Amniotic epithelial cell (primary cell): ENCODE results near the gene VAPA.

ENCODE experiments used
- DNase-seq: peaks from one replicate; pipeline ENCODE4 v3.0.0-alpha.2; 2010; ENCODE audit warnings: low read depth

The VAPA gene

DNA sequence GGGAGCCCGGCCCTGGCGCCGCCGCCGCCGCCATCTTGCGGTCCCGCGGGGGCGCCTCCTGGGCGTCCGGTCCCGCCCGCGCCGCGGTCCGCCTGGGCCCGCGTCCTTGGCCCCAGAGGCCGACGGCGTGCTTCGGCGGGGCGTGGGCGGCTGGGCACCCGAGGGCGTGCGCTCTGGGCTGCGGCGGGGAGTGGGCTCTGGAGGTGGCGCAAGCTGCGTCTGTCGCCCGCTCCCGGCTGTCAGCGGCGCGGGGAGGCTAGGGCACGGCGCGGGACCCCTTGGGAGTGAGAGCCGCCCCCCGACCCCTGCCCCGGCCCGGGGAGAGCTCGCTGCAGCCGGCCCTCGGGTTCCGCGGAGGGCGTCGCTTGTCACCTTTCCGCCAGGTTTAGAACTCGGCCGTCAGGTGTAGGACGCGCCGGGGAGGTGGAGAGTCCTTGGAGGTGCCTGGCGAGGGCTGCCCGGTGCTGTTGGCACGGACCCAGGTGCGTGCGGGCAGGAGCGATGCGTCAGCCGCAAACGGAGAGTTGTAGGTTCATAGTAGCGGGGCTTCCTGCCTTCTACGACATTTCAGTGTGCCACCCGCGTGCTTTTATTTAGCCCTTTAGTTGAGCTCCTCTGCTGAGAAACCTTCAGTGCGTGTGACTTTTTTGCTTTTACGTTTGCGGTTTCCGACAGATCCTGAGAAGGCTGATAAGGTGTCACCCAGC lies 921 bp downstream of the VAPA start:
- peak; percentile 69 for DNase-seq

DNA sequence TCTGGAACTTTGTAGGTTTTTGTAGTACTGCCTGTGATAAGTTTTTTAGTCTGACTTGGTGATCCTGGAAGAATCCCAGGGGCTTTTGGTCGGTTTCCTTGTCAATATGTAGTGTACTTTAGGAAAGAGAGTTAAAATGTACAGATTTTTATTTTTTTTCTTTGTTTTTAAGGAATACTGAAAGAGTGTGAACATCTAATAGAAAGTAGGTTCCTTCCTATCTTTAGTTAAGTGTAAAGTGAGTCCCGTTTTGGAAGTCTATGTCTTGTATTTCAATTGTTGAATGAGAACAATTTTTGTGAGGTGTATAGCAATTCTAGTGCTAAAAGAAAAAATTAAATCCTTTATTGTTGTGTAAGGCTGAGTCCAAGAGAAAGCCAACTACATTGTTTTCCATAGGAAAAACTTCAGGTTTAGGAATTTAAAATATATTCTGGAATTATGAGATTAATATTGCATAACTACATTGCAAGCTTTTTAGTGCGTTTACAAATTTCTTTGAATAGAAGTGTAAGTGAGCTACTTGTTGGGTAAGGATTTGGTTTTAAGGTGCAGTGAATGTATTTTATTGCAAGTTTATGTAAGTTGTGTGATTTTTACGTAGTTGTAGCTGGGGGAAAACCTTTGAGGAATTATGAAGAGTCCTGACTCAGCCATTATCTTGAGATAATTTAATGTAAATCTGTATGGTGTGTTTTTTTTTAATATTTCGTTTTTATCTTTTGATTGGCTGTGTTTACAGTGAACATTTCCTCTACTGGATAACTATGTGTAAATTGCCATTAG lies 1.7 kb downstream of the VAPA start:
- DNase-seq = no peak

DNA sequence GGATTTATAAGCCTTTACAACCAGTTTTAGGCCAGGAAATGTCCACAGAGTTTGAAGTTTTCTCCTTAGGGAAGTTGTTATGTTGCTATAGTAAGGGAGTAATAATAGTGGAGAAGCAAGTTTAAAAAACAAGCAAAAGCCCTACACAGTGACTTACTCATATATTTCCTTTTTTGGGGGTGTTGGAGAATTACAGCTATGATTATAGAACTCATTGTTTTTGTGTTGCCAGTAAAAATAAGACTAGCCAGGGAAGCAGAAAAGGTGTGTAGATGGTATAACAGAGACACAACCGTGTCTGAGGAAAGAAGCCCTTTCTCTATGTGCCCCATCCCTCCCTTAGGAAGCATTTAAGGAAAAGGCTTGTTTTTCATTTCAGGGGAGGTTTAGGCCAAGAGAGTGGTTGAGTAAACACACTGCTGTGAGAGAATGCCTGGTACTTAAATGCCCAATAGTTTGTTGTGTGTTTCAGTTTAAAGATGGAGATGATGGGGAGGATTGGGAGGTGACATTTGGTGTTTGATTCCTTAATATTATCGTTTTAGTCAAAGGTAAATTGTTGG lies 2.3 kb downstream of the VAPA start:
- no peak for DNase-seq

DNA sequence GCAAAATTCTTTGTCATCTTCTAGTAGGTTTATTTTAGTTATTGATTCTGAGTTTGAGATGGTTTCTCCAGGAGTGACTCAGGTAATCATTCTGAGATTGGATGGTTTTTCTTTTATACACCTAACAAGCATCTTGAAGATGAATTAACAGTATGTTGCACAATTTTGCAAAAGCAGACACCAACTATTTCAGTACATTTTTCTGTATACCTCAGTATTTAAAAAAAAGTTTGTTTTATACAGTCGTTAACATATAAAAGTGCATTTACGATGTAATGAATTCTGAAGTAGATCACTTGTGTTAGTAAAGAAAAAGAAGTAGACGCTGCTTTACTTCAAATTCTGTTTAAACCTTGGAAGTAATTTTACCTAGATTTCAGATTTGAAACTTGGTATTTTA lies 3.0 kb downstream of the VAPA start:
- no peak for DNase-seq

DNA sequence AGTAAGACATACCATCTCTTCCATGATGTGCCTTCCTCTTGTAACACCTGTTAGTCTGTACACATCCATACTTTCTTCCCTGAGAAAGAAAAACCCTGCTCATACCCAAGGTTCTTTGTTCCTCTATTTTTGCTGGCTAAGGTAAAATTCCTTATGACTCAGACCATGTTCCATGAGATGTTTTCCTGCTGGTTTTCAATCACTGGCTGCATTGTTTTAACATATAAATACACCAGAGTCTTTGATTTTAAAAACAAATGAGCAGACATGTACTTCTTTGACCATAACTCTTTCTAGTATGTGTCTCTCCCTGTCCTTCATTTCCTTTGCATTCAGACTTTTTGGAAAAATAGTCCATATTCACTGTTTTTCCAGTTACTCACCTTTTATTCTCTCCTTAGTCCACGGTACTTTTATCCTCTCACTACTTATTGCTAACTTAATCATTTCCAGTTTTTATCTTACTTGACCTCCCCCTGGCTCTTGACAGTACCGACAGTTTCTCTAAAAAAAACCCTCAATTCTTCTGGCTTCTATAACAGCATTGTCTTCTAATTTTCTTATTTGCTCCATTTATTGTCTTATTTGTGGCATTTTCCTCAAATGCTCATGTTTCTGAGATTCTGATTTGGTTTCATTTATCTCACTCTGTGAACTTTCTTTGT lies 4.3 kb downstream of the VAPA start:
- peak; percentile 47 for DNase-seq

DNA sequence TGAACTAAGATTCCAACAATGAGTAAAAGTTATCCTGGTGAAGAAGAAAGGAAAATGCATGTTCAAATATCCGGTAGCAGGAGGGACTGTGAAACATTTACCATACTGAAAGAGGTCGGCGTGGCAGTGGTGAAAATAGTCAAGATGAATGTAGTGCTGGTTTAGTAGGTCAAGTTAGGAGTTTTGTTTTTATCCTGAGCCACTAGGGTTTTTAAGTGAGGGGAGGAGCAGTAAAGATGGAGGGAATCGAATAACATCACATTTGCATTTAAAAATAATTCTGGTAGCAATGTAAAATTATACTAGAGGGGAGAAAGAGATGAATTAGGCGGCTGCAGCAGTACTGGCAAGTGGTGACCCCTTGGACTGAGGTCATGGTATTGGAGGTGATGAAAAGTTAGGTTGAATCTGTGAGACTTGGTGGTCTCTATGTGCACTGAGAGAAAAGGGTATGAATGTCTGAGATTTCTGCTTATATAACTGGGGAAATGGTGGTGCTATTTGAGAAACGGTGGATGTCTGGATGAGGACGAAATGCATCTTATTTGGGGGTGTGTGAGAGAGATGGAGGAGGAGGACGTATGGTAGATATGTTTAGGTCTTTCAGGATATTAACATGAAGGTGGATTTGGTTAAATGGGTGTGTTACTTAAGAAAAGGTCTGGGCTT lies 5.9 kb downstream of the VAPA start:
- DNase-seq = no peak

DNA sequence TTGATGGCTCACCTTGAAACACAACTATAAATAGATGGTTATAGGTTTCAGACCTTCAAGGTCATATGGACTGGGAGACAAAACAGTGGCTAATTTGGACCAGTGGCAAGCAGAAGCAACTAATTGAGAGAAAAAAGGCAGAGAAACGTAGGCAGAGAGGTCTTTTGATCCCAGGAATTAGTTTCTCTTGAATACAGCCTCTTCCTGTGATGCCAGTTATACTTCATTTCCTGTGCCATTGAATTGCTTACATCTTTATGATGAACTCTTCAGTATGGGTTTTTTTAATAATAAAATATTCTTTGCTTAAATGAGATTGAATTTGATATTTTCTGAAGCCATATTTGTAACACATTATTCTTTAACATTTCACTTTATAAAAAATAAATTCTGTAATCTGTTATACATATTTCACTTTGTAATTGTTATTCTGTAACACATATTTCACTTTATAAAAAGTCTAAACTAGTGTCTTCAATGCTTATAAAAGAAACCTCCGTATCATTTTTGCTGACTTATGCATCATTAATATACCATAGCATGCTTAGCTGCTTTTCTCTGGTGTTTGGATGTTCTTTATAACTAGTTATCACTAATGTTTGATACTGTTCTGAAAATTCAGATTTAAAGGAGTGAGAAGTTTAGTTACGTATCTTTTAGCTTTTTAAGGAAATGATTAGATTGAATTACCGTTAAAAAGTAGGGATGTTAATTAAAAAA lies 8.9 kb downstream of the VAPA start:
- DNase-seq = no peak

DNA sequence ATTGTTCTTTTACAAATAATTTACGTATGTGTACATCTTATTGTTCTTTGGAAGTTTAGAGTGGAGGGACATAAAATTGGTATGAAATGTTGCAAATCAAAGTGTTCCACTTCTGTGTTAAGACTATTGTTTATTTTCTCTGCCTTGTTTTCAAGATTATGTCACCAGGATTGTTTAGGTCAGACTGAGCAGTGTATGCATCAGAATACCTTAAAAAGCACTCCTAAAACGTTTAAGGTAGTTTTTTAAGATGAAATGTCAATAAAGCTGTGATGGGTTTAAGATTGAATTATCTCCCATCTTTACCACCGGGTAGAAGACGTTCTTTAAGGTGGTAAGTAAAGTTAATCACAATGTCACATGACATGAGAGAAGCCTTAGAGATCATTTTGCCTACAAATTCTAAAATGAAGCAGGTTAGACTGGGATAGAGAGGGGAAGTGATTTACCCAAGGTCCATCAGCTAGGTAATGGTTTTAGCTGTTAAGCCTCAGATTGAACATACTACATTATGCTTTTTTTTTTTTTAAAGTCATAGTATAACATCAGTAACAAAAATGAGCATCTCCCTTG lies 10.6 kb downstream of the VAPA start:
- DNase-seq = no peak

DNA sequence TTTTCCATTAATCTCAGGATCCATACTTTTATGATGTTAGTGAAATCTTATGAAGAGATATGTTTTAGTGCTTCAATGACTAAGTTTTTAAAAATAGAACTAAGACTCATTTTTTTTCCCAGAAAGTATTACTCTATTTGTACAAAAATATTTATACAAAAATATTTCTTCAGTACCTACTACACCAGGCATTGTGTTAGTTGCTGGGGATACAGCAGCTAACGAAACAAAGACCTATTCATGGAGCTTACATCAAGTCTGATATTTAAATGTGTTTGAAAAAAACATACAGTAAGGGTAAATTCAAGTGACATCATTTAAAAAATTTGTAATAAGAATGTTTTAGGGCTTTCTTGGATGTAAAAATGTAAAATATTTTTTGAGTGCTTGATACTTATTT lies 11.6 kb downstream of the VAPA start:
- DNase-seq = peak; percentile 42

DNA sequence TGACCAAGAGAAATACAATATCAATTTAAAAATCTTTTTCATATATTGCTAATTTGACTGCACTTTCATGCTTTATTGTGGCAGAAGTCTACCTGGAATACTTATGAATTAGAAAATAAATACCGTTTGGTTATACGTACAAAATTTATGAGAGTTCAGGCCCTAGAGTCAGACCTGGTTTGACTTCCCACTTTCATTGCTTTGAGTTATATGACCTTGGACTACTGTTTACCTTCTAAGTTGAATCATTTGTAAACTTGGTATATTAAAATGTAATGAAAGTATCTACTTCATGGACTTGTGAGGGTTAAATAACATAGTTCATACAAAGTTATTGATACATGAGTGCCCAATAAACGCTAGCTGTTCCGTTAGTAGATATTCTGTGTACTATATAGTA lies 12.0 kb downstream of the VAPA start:
- DNase-seq = no peak

DNA sequence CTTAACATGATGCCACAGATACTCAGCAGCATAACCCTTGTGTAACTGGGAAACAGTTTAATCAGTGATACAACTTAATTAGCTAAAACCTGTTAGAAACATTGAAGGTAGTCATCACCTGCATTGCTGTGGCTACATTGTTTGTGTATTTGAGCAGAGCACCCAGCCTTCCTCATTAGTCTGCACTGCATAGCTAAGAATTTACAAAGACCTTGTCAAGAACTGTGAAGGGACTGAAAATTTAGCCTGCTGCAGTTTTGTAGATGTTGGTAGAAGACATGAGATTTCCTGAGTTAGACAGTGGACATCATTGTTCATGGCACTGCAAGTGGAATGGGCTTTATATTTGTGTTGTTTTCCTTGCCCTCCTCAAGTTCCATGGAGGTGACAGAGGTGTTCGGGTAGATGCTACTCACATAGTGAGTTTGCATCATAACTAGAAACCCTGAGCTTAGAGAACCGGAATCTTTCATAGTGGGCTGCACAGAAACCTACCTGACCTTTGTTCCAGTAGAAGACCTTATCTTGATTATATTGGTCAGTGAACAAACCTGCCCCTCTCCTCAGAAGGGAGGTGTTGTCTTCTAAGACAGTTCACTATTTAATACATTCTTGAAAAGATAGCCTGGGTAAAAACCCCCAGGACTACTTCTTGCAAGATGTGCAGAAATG lies 12.5 kb downstream of the VAPA start:
- DNase-seq = no peak

DNA sequence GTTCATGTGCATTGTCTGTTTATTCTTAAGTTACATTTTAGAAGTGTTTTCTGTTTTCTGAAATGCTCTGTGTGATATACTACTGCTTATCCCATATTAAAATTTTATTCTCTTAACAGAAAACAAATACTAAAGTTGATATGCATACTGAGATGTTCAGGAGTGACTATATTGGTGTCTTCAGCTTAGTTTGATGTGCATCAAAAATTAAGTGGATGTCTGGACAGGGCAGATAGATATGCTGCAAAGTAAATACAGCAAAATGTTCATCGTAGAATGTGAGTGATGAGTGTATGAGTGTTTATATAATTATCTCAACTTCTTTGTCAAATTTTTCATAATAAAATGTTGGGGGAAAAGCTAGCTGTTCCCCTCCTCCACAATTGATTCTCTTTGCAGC lies 13.2 kb downstream of the VAPA start:
- no peak for DNase-seq

DNA sequence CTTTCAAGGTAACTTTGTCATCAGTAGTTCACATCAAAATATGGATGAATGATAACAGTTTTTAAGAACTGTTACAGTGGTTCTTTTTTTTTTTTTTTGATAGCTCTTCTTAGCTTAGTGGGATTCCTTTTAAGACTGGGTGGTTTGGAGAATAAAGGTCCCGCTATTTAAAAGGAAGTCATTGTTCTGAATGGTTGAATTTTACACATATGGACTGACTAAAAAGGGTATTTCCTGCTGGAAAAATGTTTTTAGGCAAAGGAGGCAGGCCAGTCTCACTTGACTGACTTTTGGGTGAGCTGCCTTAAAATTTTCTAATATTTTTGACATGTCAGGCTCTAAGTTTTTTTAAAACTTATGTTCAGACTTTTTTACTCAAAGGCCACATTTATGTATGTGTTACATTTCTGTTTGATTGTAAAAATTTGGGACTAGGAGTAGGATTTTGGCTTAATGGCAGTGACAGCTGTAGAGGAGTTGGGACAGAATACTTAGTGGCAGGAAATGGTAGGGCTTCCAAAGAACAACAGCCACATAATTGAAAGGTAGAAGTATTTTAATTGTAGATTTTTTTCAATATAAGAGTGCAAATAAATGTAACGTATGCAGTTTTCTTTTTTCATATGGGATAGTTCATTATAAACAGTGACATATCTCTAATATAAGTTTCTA lies 13.7 kb downstream of the VAPA start:
- DNase-seq = no peak

DNA sequence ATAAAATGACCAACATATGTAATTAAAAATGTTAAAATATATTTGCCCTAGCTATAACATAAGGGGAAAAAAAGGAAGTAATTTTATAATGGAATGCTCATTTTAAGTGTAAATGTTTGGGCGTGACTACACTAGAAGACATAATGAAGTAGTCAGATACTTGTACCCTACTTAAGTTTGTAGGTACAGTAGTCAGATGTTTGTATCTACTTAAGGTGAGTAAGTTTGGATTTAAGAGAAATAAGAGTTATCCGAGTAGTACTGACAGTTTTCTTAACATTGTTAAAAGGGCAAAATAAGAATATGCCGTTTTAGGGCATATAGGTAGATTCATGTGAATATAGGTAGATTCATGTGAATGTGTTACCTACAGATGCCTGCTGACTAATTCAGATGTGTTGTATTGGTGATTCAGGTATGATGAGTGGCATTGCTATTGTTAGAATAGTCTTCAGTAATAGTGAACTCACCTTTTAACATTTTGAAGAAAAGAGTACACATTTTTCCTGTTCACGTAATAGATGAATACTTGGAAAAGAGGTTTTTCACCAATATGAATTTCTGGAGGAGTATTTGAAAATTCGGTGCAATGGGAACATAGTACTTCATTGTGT lies 14.9 kb downstream of the VAPA start:
- DNase-seq = no peak

DNA sequence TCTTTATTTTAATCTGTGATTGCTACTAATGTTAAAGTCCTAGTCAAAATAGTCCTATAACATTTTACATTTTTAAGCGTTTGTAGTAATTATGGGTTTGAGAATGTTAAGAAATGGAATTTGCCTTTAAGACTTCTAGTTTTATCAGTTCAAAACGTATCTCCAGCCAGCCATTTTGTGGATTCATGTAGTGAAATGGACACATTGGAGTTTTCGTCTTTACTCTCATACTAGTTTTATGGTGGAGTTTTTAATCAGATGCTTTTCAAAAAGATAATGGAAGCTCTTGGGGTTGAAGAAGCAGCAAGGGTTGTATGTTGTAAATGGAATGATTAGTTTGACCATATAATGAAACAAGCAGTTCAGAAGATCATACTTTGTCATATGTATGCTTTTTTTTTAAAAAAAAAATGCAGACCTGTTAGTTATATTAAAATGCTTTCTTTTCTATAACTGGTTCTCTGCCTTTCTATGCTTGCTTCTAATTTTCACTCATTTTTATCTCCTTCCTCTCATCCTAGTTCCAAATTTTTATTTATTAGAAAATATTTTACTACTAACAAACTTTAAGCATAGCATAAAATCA lies 16.6 kb downstream of the VAPA start:
- no peak for DNase-seq

DNA sequence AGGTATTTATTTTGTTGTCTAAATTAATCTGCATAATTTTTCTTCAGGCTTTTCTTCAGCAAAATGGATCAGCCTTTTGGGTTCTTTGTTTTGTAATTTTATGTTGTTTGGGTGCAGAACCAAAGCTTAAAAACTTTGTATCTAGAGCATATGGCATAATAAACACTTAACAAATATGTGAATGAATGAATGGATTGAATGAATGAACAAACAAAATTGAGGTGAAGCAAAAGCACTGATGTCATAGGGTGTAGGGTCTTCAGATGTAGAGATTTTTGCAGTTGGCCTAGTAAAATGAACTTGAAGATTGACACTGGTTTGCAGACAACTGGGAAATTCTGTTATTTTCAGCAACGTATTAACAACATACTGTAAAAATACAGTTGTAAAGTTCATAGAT lies 17.3 kb downstream of the VAPA start:
- no peak for DNase-seq

DNA sequence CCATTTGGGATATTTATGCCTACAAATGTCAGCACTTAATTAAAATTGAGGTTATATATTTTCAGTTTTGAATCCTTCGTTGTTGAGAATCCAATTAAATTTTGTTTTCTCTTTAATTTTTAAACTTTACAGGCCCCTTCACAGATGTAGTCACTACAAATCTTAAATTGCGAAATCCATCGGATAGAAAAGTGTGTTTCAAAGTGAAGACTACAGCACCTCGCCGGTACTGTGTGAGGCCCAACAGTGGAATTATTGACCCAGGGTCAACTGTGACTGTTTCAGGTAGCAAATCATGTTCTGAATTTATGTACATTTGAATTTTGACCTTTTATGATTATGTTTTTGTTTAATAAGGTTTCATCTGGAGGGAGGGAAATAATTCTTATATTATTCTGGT lies 17.9 kb downstream of the VAPA start:
- no peak for DNase-seq

DNA sequence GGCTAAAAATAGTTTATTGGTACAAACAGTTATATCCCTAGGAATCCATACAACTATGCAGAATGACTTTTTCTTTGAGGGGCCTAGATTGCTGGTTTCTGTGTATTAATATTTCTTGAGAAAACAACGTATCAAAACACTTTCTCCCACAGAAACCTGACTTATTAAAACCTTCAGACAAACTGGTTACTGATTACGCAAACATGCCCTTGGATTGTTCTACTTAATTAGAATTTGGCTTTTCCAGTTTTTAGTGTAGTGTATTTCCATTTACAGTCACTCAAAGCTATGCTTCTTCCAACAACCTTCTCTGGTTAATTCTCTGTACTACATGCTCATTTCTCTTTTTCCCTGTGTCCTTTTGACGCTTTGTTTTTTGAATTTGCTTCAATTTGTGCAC lies 20.0 kb downstream of the VAPA start:
- no peak for DNase-seq

DNA sequence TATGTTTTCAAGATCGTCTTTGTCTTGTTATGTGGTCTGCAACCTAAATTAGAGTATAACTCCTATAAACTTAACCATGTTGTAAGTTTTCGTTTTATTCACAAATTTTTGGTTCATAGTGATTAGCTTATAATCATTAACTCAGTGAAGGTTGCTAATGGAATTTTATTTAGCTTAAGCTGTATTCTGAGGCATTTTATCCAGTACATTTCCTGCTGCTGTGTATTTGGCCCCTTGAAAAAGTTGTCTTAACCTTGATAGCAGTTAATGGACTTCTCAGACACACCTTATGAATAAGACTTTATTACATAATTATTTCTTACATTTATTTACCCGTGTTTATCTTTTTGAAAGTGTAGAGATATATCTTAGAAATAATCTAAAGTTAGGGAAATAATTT lies 20.5 kb downstream of the VAPA start:
- no peak for DNase-seq
